Omental fat pad (tissue), 4 donors: ENCODE data around the gene SLC12A9. TPM values are rescaled to one million over a fixed set of nuclear protein-coding genes. Genes with fewer than 3 reads are reported as not detected.

Experiments
- ATAC-seq: fragments of 150-250 bp; one replicate; pipeline ENCODE4 v1.9.1; 2016; ENCODE audit warnings: mild to moderate bottlenecking, moderate library complexity; ENCODE audit not compliant: low FRiP score
- DNase-seq: peaks from one replicate; pipeline ENCODE4 v3.0.0-alpha.2; 2019; ENCODE audit warnings: low spot score
- total RNA-seq, 4 donors: library from RNA; depleted of rRNA; stranded (reverse); fragments of >200 nt; gene quantifications; one replicate each; pipeline ENCODE4 v1.1.0, GENCODE V29; 2016
- TF ChIP-seq, protein P1 (sequence below), 3 donors: fragments of 450-650 bp; IDR thresholded peaks; one replicate each; pipeline ENCODE4 v1.5.1; 2016 to 2017; ENCODE audit warnings: antibody characterized with exemption in 3 of 3, mild to moderate bottlenecking in 3 of 3, moderate library complexity in 2 of 3

Gene SLC12A9
- total RNA-seq, 4 donors from 2014 or later: 9.6 to 29.0 (median 13.3) TPM

DNA sequence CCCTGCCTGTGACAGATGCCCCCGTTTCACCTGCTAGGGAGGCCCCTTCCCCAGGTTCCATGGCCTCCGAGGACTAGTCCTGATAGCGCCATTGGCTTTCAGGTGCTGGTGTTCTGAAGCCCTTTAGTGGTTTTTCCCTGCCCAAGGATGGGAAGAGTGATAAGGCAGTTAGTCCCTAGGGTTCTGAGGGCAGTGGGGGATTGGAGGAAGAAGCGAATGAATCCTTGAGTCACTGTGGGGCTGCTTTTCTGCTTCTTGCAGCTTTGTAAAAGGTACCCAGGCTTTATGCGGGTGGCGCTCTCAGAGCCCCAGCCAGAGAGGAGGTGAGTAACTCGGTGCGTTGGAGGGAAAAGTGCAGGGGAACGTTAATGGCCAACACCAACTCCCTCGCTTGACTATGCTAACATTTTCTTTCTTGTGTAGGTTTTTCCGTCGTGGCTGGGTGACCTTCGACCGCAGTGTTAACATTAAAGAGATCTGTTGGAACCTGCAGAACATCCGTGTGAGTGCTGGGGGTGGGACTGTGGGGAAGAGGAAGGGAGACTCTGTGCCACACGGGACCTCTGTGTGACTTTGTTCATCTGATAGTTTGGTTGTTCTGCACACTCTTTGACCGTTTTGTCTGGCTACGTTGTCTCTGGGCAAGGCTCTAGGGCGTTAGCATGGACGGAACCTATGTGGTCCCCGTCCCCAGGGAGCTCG, 33.1 kb downstream of the SLC12A9 start:
- TF ChIP-seq, protein P1, sequence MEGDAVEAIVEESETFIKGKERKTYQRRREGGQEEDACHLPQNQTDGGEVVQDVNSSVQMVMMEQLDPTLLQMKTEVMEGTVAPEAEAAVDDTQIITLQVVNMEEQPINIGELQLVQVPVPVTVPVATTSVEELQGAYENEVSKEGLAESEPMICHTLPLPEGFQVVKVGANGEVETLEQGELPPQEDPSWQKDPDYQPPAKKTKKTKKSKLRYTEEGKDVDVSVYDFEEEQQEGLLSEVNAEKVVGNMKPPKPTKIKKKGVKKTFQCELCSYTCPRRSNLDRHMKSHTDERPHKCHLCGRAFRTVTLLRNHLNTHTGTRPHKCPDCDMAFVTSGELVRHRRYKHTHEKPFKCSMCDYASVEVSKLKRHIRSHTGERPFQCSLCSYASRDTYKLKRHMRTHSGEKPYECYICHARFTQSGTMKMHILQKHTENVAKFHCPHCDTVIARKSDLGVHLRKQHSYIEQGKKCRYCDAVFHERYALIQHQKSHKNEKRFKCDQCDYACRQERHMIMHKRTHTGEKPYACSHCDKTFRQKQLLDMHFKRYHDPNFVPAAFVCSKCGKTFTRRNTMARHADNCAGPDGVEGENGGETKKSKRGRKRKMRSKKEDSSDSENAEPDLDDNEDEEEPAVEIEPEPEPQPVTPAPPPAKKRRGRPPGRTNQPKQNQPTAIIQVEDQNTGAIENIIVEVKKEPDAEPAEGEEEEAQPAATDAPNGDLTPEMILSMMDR (IDR thresholded peaks at IDR 0.05): no peak
- DNase-seq (no peak), ATAC-seq (no peak)

DNA sequence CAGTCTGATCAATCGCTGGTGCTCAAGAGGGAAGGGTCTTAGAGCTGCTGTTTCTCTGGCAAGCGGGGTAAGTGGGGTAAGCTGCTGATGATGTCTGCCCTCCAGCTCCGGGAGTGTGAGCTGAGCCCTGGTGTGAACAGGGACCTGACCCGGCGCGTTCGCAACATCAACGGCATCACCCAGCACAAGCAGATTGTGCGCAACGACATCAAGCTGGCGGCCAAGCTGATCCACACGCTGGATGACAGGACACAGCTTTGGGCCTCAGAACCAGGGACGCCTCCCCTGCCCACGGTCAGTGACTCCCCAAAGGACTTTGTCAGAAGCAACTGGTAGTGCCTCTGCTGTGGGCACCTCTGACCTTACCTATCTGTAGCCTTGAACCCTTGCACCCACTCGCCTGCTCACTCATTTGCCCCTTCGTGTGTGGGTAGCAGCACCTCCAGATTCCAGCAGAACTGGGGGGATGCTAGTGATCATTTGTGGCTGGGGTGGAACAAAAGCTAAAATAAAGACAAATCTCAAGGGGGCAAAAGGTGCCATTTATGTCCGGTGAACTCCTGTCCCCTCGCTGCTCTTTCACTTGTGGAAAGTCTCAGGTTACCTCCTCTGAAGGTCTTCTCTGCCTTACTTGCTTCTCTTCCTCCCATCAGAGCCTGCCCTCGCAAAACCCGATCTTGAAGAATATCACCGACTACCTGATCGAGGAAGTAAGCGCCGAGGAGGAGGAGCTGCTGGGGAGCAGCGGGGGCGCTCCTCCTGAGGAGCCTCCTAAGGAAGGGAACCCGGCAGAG, 33.8 kb downstream of the SLC12A9 start:
- no peak for ATAC-seq

DNA sequence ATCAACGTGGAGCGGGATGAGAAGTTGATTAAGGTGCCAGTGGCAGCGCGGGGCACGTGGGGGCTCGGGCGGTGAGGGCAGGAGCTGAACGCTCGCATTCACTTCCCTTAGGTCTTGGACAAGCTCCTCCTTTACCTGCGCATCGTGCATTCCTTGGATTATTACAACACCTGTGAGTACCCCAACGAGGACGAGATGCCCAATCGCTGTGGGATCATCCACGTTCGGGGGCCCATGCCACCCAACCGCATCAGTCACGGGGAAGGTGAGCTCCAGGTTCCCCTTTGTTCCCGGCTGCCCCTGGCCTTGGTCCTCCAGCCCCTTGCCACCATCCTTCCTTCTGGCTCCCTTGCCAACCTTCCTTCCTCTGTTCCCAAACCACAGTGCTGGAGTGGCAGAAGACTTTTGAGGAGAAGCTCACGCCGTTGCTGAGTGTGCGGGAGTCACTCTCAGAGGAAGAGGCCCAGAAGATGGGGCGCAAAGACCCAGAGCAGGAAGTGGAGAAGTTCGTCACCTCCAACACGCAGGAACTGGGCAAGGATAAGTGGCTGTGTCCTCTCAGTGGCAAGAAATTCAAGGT, 34.5 kb downstream of the SLC12A9 start:
- no peak for ATAC-seq
- TF ChIP-seq, protein P1 (IDR thresholded peaks at IDR 0.05): no peak
- no peak for DNase-seq

More for the DNA sequence above, 33.8 kb downstream of the SLC12A9 start:
- DNase-seq: no peak
- TF ChIP-seq, protein P1 (IDR thresholded peaks at IDR 0.05): no peak

DNA sequence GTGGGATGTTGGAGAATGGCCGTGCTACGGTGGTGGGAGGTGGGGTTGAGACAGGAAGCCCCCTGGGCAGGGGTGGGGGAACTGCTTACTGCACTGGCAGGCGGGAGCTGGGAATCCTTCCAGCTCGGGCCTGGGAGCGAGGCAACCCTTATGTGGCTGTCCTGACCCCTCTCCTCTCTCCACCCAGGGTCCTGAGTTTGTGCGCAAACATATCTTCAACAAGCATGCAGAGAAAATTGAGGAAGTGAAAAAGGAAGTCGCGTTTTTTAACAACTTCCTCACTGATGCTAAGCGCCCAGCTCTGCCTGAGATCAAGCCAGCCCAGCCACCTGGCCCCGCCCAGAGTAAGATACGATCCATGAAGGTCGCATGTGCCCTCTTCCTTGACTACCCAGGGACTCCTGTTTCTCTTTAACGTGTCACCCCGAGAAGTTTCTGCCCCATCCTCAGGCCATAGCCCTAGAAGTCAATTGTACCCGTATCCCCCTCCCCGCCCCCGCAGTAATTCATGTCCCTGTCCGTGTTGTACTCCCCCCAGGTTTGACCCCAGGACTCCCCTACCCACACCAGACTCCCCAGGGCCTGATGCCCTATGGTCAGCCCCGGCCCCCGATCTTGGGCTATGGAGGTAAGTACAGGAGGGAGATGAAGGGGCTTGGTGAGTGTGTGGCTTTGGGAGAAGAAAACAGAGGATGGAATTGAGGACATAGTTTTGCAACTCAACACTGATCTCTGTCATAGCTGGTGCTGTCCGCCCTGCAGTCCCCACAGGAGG, 35.2 kb downstream of the SLC12A9 start:
- no peak for DNase-seq
- TF ChIP-seq, protein P1 (IDR thresholded peaks at IDR 0.05): no peak
- ATAC-seq: no peak

DNA sequence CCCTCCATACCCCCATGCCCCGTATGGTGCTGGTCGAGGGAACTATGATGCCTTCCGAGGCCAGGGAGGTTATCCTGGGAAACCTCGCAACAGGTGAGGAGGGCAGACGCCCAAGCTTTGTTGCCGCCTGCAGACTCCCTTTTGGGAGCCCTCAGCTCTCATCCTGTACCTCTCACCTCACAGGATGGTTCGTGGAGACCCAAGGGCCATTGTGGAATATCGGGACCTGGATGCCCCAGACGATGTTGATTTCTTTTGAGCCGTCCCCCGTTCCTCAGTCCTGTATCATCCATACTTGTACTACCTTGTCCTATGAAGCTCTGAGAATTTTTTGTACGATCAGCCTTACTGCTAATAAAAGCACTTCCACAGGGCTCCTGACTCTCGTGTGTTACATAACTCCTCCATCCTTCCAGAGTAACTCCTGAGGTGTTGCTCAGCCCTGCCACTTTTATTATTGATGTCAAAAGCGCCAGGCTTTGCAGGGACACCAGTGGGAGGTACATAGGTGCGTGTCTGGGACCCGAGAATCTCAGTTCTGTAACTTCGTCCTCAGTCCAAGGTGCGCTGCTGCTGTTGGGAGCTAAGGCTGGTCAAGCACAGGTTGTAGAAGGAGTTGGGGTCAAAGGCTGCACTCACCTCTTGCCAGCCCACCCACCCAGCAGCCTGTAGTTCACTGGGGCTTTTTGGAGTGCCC, 35.9 kb downstream of the SLC12A9 start:
- TF ChIP-seq, protein P1 (IDR thresholded peaks at IDR 0.05): no peak
- ATAC-seq: no peak
- no peak for DNase-seq
